ENCODE data around the gene PKIG.
"Not testable (repeated sequence)": the region's sequence is repeated elsewhere in the genome, so short reads cannot be mapped to it uniquely, and the experiment has no call there.

DNA sequence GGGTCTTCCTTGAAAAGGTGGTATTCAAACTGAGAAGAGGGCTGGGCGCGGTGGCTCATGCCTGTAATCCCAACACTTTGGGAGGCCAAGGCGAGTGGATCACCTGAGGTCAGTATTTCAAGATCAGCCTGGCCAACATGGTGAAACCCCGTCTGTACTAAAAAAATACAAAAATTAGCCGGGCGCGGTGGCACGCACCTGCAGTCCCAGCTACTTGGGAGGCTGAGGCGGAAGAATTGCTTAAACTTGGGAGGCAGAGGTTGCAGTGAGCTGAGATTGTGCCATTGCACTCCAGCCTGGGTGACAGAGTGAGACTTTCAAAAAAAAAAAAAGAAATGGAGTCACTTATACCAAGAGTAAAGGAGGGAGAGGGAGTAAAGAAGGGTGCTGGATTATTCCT is 5.9 kb downstream of the PKIG start:
- not testable (repeated sequence) for TF ChIP-seq SIN3A (IDR thresholded peaks at IDR 0.05; ENCODE audit: low read depth); EZH2 (IDR thresholded peaks at IDR 0.05); POLR2AphosphoS5 (IDR thresholded peaks at IDR 0.05; ENCODE audit: low read depth, low read length)
- TF ChIP-seq, protein P1, sequence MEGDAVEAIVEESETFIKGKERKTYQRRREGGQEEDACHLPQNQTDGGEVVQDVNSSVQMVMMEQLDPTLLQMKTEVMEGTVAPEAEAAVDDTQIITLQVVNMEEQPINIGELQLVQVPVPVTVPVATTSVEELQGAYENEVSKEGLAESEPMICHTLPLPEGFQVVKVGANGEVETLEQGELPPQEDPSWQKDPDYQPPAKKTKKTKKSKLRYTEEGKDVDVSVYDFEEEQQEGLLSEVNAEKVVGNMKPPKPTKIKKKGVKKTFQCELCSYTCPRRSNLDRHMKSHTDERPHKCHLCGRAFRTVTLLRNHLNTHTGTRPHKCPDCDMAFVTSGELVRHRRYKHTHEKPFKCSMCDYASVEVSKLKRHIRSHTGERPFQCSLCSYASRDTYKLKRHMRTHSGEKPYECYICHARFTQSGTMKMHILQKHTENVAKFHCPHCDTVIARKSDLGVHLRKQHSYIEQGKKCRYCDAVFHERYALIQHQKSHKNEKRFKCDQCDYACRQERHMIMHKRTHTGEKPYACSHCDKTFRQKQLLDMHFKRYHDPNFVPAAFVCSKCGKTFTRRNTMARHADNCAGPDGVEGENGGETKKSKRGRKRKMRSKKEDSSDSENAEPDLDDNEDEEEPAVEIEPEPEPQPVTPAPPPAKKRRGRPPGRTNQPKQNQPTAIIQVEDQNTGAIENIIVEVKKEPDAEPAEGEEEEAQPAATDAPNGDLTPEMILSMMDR (IDR thresholded peaks at IDR 0.05 in 2 of 3, conservative IDR thresholded peaks at IDR 0.05 in 1 of 3; ENCODE audit: borderline replicate concordance in 1 of 3, insufficient read depth in 1 of 3, low read depth in 2 of 3, low read length in 2 of 3) = not testable (repeated sequence)
- TF ChIP-seq, protein P2, sequence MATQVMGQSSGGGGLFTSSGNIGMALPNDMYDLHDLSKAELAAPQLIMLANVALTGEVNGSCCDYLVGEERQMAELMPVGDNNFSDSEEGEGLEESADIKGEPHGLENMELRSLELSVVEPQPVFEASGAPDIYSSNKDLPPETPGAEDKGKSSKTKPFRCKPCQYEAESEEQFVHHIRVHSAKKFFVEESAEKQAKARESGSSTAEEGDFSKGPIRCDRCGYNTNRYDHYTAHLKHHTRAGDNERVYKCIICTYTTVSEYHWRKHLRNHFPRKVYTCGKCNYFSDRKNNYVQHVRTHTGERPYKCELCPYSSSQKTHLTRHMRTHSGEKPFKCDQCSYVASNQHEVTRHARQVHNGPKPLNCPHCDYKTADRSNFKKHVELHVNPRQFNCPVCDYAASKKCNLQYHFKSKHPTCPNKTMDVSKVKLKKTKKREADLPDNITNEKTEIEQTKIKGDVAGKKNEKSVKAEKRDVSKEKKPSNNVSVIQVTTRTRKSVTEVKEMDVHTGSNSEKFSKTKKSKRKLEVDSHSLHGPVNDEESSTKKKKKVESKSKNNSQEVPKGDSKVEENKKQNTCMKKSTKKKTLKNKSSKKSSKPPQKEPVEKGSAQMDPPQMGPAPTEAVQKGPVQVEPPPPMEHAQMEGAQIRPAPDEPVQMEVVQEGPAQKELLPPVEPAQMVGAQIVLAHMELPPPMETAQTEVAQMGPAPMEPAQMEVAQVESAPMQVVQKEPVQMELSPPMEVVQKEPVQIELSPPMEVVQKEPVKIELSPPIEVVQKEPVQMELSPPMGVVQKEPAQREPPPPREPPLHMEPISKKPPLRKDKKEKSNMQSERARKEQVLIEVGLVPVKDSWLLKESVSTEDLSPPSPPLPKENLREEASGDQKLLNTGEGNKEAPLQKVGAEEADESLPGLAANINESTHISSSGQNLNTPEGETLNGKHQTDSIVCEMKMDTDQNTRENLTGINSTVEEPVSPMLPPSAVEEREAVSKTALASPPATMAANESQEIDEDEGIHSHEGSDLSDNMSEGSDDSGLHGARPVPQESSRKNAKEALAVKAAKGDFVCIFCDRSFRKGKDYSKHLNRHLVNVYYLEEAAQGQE (IDR thresholded peaks at IDR 0.05; ENCODE audit: low read depth) = not testable (repeated sequence)
- TF ChIP-seq, protein P3, sequence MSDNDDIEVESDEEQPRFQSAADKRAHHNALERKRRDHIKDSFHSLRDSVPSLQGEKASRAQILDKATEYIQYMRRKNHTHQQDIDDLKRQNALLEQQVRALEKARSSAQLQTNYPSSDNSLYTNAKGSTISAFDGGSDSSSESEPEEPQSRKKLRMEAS (IDR thresholded peaks at IDR 0.05) = not testable (repeated sequence)
